Upper lobe of left lung (tissue), 4 donors: ENCODE measurements around the gene ASCL5.

ENCODE experiments used
- POLR2A ChIP-seq, 4 donors: fragments of 450-650 bp; IDR thresholded peaks; one replicate each; pipeline ENCODE4 v1.5.1; 2016 to 2017; ENCODE audit warnings: antibody characterized with exemption in 4 of 4, mild to moderate bottlenecking in 2 of 4
- TF ChIP-seq, protein P1 (sequence below), 6 experiments: fragments of 450-650 bp in 4 of 6; fragments of 200-600 bp in 2 of 6; sonication (generic) in 2 of 6; IDR thresholded peaks; one replicate each; pipeline ENCODE4 v1.5.1; 2016 to 2019; ENCODE audit warnings: antibody characterized with exemption in 6 of 6

DNA sequence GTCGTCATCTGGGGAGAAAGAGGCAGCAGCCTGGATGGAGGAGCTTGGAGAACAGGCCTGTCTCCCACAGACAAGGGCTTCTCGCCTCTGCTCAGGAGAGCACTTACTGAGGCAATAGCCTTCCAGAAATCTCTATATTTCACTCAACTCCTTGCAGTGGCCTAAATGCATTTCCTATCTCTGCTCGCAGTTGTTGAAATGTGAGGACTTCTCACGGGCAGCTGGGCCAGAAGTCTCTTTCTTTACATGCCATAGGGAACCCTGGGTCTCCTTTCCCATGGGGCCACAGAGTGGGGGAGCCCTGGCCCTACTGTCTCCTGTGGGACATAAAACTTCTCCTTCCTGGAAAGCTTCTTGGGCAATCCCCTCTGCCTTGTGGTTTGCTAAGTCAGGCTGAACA is 60.0 kb downstream of the ASCL5 start:
- TF ChIP-seq POLR2A (IDR thresholded peaks at IDR 0.05) = no peak
- TF ChIP-seq, protein P1, sequence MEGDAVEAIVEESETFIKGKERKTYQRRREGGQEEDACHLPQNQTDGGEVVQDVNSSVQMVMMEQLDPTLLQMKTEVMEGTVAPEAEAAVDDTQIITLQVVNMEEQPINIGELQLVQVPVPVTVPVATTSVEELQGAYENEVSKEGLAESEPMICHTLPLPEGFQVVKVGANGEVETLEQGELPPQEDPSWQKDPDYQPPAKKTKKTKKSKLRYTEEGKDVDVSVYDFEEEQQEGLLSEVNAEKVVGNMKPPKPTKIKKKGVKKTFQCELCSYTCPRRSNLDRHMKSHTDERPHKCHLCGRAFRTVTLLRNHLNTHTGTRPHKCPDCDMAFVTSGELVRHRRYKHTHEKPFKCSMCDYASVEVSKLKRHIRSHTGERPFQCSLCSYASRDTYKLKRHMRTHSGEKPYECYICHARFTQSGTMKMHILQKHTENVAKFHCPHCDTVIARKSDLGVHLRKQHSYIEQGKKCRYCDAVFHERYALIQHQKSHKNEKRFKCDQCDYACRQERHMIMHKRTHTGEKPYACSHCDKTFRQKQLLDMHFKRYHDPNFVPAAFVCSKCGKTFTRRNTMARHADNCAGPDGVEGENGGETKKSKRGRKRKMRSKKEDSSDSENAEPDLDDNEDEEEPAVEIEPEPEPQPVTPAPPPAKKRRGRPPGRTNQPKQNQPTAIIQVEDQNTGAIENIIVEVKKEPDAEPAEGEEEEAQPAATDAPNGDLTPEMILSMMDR (IDR thresholded peaks at IDR 0.05) = no peak
